GM18526 (cell line): ENCODE data around the gene FLVCR1.

Experiments used
- POLR2A ChIP-seq: IDR thresholded peaks from 3 replicates; pipeline ENCODE4 v1.6.1; 2011; ENCODE audit not compliant: insufficient read length; ENCODE audit errors: extremely low read depth

Gene FLVCR1

GRCh38 chr1:212856755-212857154, 1.3 kb upstream of the FLVCR1 start:
- TF ChIP-seq POLR2A: no peak

GRCh38 chr1:212858461-212859265, 588 bp downstream of the FLVCR1 start:
- no peak for TF ChIP-seq POLR2A

- no peak for TF ChIP-seq POLR2A
Observed at GRCh38 chr1:212860713-212861581, 2.9 kb downstream of the FLVCR1 start.

- TF ChIP-seq POLR2A: no peak
Observed at GRCh38 chr1:212862111-212862690, 4.1 kb downstream of the FLVCR1 start.

DNA sequence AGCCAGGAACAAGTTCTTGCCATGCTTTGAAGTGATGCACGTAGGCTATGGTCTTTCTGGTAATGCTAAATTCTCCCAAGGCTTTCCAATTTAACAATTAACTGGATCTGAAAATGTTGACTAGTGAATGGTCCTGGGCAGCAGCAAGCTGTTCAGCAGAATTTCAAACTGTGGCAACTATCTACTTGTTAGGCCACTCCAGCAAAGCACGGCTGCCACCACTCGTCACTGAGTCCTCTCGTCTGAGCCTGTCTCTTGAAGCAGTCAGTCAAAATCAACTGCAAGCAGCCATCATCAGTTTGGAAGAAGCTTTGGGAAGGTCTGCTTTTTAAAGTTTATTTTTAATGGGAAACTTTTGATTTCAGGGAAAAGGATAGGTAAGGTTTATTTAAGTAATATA, 6.1 kb downstream of the FLVCR1 start:
- no peak for TF ChIP-seq POLR2A

DNA sequence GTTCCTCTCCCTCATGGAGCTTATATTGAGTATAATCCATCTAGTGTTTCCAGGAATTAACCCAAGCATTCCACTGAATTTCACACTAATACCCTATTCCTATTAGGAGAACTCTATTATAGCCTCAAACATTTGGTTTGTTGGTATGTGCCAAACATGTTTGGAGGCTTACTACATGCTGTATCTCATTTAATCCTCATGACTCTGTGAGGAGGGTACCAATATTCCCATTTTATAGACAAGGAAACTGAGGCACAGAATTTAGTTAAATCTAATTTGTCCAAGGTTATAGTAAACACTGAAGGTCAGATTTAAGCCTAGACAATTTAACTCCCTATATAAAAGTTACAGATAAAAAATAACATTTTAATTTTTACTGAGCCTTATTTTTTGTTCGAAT, 9.1 kb downstream of the FLVCR1 start:
- no peak for TF ChIP-seq POLR2A

- no peak for TF ChIP-seq POLR2A
Observed at GRCh38 chr1:212871976-212872375, 13.9 kb downstream of the FLVCR1 start.

GRCh38 chr1:212873518-212873917, 15.4 kb downstream of the FLVCR1 start:
- TF ChIP-seq POLR2A: no peak

- no peak for TF ChIP-seq POLR2A
Observed at GRCh38 chr1:212878418-212878817, 20.3 kb downstream of the FLVCR1 start.

DNA sequence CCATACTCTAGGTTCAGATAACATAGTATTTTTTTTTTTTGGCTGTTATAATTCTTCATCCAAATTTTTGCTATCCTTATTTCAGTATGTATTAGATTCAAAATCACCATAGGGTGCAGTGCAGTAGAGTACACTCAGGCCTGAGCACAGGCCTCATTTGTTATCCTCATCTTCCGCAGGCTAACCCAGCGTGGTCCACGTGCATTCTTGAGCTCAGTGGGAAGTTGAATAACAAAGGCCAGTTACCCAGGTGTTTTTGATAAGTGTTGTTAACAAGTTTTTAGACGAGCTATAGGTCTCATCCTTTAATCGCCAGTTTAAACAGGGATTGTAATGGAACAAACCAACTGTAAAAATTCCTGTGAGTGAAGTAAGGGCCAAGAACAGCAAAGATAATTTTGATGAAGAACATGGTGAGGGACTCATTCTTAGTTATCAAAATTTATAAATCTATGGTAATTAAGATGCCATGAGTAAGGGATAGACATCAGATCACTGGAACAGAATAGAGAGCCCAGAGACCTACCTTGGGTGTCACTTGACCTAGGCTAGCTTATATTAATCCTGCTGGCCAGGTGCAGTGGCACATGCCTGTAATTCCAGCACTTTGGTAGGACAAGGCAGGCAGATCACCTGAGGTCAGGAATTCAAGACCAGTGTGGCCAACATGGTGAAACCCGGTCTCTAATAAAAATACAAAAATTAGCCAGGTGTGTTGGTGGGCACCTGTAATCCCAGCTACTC, 22.0 kb downstream of the FLVCR1 start:
- TF ChIP-seq POLR2A: no peak

DNA sequence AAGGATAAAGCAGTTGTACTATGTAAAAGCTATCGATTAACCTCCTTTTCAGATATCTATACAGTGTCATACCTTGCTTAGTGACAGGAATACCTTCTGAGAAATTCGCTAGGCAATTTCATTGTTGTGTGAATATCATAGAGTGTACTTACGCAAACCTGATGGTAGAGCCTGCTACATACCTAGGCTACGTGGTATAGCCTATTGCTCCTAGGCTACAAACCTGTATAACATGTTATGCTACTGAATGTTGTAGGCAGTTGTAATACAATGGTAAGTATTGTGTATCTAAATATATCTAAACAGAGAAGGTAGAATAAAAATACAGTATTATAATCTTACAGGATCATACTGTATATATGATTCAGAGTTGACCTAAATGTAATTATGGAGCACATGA, 26.5 kb downstream of the FLVCR1 start:
- no peak for TF ChIP-seq POLR2A

DNA sequence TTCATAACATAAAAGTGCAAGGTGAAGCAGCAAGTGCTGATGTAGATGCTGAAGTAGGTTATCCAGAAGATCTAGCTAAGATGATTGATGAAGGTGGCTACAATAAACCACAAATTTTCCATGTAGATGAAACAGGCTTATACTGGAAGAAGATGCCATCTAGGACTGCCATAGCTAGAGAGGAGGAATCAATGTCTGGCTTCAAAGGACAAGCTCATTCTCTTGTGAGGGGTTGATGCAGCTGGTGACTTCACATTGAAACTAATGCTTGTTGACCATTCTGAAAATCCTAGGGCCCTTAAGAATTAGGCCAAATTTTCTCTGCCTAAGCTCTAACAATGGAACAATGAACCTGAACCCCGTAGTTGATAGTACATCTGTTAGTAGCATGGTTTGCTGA, 34.0 kb downstream of the FLVCR1 start:
- no peak for TF ChIP-seq POLR2A

GRCh38 chr1:212899845-212900244, 41.8 kb downstream of the FLVCR1 start:
- TF ChIP-seq POLR2A: no peak

GRCh38 chr1:212901290-212901689, 43.2 kb downstream of the FLVCR1 start:
- no peak for TF ChIP-seq POLR2A

DNA sequence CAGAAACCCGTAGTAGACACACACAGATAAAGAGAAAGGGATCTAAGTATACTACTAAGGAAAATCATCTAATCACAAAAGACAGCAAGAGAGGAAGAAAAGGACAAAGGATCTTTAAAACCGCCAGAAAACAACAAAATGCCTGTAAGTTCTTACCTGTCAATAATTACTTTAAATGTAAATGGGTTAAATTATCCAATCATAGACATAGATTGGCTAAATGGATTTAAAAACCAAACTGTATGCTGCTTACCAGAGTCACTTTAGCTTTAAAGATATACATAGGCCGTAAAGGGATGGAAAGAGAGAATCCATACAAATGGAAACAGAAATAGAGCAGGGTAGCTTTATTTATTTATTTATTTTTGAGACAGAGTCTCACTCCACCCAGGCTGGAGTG, 44.0 kb downstream of the FLVCR1 start:
- no peak for TF ChIP-seq POLR2A
